Smooth muscle cell (in vitro differentiated cells): ENCODE results near the gene CCL28. TPM values are rescaled to one million over a fixed set of nuclear protein-coding genes. Genes with fewer than 3 reads are reported as not detected.

Experiments
- DNase-seq: peaks from one replicate; lab custom pipeline; 2025; ENCODE audit not compliant: unreplicated experiment; lab: John Stamatoyannopoulos, UW
- H2AFZ ChIP-seq: fragments of 200-600 bp; sonication (generic); 2 replicates; pipeline ENCODE4 v1.6.0; 2016; ENCODE audit warnings: antibody characterized with exemption, low read depth, mild to moderate bottlenecking
- H3F3A ChIP-seq: fragments of 200-600 bp; sonication (generic); 2 replicates; pipeline ENCODE4 v1.6.0; 2017; ENCODE audit warnings: antibody characterized with exemption, low read depth
- H3K27ac ChIP-seq: fragments of 200-600 bp; sonication (generic); 2 replicates; pipeline ENCODE4 v1.5.1; 2016; ENCODE audit warnings: low read depth, mild to moderate bottlenecking
- H3K27me3 ChIP-seq: fragments of 200-600 bp; sonication (generic); 2 replicates; pipeline ENCODE4 v1.6.1; 2016; ENCODE audit warnings: low read depth, mild to moderate bottlenecking
- H3K36me3 ChIP-seq: fragments of 200-600 bp; sonication (generic); 2 replicates; pipeline ENCODE4 v1.5.1; 2016; ENCODE audit warnings: low read depth
- H3K4me1 ChIP-seq: fragments of 200-600 bp; sonication (generic); 2 replicates; pipeline ENCODE4 v1.5.1; 2016; ENCODE audit warnings: low read depth
- H3K4me2 ChIP-seq: fragments of 200-600 bp; sonication (generic); 2 replicates; pipeline ENCODE4 v1.6.0; 2016; ENCODE audit warnings: mild to moderate bottlenecking
- H3K4me3 ChIP-seq: fragments of 200-600 bp; sonication (generic); 2 replicates; pipeline ENCODE4 v1.5.1; 2016; ENCODE audit warnings: mild to moderate bottlenecking
- H3K79me2 ChIP-seq: fragments of 200-600 bp; sonication (generic); 2 replicates; pipeline ENCODE4 v1.6.0; 2016; ENCODE audit warnings: low read depth, mild to moderate bottlenecking
- H3K9ac ChIP-seq: fragments of 200-600 bp; sonication (generic); 2 replicates; pipeline ENCODE4 v1.6.0; 2016; ENCODE audit warnings: low read depth
- H3K9me3 ChIP-seq: fragments of 200-600 bp; sonication (generic); replicated peaks from 2 replicates; pipeline ENCODE4 v1.5.1; 2016; ENCODE audit warnings: low read depth
- H4K20me1 ChIP-seq: fragments of 200-600 bp; sonication (generic); 2 replicates; pipeline ENCODE4 v1.6.0; 2016; ENCODE audit warnings: low read depth
- WGBS: methylation state at CpG from one replicate; pipeline ENCODE4 v1.1.7; 2016; ENCODE audit warnings: low lambda C conversion rate; 5-methylcytosine and 5-hydroxymethylcytosine counted together
- polyA plus RNA-seq: library from polyadenylated mRNA; unstranded; fragments of >200 nt; fragmentation: Nextera tagmentation; extraction: Ambion mirVana; gene quantifications from 2 replicates; pipeline ENCODE4 v1.2.1, GENCODE V29; 2016
- total RNA-seq: library from RNA; depleted of rRNA; stranded (reverse); fragments of >200 nt; gene quantifications from 2 replicates; pipeline ENCODE4 v1.2.3, GENCODE V29; 2014
- TF ChIP-seq, protein P1 (sequence below): fragments of 200-600 bp; sonication (generic); IDR thresholded peaks from 2 replicates; pipeline ENCODE4 v1.5.1; 2017; ENCODE audit warnings: borderline replicate concordance, mild to moderate bottlenecking, antibody characterized with exemption; ENCODE audit not compliant: insufficient read depth, poor library complexity, severe bottlenecking

The CCL28 gene
- total and polyA plus RNA-seq, 2 experiments from 2014 or later, result 0.22 TPM; not detected in 1

DNA sequence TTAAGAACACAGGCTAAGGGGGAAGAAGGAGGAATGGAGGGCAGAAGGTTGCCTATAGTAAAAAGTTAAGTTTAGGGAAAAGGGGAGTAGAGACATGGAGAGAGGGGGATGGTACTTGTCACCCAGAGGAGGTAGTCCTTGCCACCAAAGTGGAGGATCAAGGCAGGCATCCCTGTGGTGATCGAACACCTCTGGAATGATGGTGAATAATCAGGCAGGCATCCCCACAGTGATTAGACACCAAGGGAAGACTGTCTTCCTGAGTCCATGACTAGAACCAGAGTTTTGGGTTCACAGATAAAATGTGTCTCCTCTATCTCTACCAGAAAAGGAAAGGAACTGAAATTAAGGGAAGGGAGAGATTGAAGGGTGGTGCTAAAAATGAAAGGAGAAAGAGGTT lies 79.8 kb downstream of the CCL28 start:
- DNase-seq, result no peak
- WGBS, result 83% methylated on average over 1 of the region's 1 CpG
- no peaks in the 10 kb centered on the region for H3K9me3 ChIP-seq
- H3F3A ChIP-seq, result no peaks in the 10 kb centered on the region
- H3K27ac ChIP-seq, result no peak overlapping the region
- no peaks in the 10 kb centered on the region for H3K4me1 ChIP-seq
- H2AFZ ChIP-seq, result no peak overlapping the region
- H3K79me2 ChIP-seq, result no peaks in the 10 kb centered on the region
- no peaks in the 10 kb centered on the region for H4K20me1 ChIP-seq
- H3K27me3 ChIP-seq, result no peaks in the 10 kb centered on the region
- no peak overlapping the region for H3K4me3 ChIP-seq
- TF ChIP-seq, protein P1, sequence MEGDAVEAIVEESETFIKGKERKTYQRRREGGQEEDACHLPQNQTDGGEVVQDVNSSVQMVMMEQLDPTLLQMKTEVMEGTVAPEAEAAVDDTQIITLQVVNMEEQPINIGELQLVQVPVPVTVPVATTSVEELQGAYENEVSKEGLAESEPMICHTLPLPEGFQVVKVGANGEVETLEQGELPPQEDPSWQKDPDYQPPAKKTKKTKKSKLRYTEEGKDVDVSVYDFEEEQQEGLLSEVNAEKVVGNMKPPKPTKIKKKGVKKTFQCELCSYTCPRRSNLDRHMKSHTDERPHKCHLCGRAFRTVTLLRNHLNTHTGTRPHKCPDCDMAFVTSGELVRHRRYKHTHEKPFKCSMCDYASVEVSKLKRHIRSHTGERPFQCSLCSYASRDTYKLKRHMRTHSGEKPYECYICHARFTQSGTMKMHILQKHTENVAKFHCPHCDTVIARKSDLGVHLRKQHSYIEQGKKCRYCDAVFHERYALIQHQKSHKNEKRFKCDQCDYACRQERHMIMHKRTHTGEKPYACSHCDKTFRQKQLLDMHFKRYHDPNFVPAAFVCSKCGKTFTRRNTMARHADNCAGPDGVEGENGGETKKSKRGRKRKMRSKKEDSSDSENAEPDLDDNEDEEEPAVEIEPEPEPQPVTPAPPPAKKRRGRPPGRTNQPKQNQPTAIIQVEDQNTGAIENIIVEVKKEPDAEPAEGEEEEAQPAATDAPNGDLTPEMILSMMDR, result no peak
- H3K9ac ChIP-seq, result no peak overlapping the region
- H3K4me2 ChIP-seq, result no peak overlapping the region
- no peaks in the 10 kb centered on the region for H3K36me3 ChIP-seq

Other genes starting within 250 kb of the CCL28 start
- gene NIM1K, start 220.2 kb downstream of the CCL28 start, total RNA-seq, result 0.54 and 2.8 TPM in 2 replicates
- gene NIM1K, start 220.2 kb downstream of the CCL28 start, polyA plus RNA-seq, result 0.17 and 0.71 TPM in 2 replicates
- 94.0 and 147 TPM in 2 replicates for gene HMGCS1, start 99.0 kb downstream of the CCL28 start, total RNA-seq
- gene HMGCS1, start 99.0 kb downstream of the CCL28 start, polyA plus RNA-seq, result 40.0 and 51.8 TPM in 2 replicates
- 22.9 and 26.2 TPM in 2 replicates for gene TMEM267, start 71.5 kb upstream of the CCL28 start, total RNA-seq
- 7.4 and 10.1 TPM in 2 replicates for gene TMEM267, start 71.5 kb upstream of the CCL28 start, polyA plus RNA-seq
- gene C5orf34, start 102.8 kb upstream of the CCL28 start, total RNA-seq, result 7.5 and 12.4 TPM in 2 replicates
- gene C5orf34, start 102.8 kb upstream of the CCL28 start, polyA plus RNA-seq, result 2.6 and 3.4 TPM in 2 replicates
- gene PAIP1, start 144.7 kb upstream of the CCL28 start, total RNA-seq, result 135 and 155 TPM in 2 replicates
- 133 and 137 TPM in 2 replicates for gene PAIP1, start 144.7 kb upstream of the CCL28 start, polyA plus RNA-seq
- 39.8 and 49.8 TPM in 2 replicates for gene NNT, start 190.8 kb upstream of the CCL28 start, total RNA-seq
- 20.3 and 26.8 TPM in 2 replicates for gene NNT, start 190.8 kb upstream of the CCL28 start, polyA plus RNA-seq